HG03571 (cell line): Measurements from ENCODE around the gene CSRNP3.
A peak's percentile ranks its signal among the peaks of the same experiment; 100 is the strongest.

ENCODE experiments used
- ATAC-seq: cut with Tn5 transposase; IDR thresholded peaks from one replicate; pipeline ENCODE4 v1.9.1; 2021; ENCODE audit not compliant: unreplicated experiment

Gene CSRNP3

DNA sequence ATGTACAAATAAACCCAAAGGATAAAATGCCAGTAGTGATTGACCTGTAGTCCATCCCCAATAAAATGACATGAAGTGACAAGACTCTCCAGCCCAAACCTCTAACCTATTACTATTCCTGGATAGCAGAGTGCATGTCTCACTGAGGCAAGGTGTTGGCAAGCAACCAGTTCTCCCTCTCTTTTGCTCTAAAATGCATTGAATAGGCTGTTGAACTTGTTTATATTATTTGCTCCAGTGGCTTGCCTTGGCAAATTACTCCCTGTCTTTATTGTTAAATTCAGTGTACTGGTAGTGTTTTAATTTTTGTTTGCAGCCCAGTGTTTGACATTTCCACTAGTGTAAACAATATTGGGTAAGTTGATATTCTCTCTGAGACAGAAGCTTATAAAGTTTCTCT, 70.5 kb downstream of the CSRNP3 start:
- no peak for ATAC-seq

DNA sequence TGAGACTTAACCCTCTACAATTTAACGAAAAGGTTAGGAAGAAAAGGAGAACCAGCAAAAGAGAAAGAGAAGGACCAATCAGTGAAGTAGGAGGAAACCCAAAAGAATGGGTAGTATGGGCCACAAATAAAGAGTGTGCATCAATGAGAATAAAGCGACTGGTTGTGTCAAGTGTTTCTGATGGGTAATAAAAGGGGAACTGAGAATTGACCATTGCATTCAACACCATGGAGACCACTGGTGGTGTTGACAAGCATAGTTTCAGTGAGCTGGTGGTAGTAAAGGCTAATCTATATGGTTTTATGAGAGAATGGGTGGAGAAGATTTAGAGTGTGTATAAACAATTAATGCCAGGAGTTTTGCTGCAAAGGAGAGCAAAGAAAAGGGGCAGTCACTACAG, 75.4 kb downstream of the CSRNP3 start:
- ATAC-seq, result peak; percentile 91

DNA sequence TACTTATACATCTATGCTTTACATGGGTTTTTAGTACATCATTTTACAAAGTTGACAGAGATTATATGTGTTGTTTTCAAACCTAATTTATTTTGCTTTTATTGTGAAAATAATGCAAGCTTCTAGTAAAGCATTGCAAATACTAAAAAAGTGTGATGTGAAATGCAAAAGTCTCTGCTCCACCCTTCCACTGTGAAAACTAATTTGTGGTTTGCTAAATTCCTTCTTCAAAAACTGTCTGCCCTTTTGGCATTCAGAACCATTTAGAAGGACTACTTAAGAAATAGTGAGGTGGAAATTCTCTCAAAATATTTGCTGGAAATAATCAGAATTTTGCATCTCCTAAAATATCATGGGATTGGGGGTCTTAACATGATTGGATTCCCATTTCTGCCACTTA, 78.4 kb downstream of the CSRNP3 start:
- ATAC-seq, result no peak

DNA sequence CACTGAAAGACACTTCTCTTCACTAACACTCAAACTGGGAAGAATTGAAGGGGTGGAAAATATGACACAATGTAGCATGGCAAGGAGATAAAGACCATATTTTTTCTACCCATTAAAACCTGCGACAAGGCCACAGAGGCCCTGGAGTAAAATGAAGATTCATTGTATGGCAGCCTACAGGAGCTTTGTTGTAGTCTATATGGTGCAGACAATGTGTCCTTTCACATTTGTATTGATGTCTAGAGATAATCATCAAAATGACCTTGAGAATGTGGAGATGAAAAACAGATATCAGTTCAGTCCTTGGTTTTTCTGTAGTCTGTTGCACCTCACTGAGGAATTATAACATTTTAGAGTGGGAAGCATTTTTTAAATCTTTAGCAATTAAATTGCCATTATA, 80.1 kb downstream of the CSRNP3 start:
- no peak for ATAC-seq

DNA sequence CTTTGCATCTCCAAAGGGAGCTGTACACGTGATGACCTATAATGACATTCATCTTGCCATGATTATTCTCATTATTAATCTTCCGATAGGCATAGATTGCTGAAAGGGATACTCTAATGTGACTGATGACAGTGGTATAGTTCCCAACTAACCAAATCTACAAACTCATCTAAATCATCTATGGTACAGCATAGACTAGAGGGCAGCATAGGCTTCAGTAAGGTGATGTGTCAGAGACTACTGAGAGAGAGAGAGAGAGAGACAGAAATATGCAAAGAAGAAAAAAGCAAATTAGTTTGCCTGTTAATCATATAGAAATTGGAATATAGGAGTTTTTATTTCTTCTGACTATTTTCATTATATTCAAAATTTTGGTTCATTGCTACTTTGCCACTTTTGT, 89.3 kb downstream of the CSRNP3 start:
- no peak for ATAC-seq

DNA sequence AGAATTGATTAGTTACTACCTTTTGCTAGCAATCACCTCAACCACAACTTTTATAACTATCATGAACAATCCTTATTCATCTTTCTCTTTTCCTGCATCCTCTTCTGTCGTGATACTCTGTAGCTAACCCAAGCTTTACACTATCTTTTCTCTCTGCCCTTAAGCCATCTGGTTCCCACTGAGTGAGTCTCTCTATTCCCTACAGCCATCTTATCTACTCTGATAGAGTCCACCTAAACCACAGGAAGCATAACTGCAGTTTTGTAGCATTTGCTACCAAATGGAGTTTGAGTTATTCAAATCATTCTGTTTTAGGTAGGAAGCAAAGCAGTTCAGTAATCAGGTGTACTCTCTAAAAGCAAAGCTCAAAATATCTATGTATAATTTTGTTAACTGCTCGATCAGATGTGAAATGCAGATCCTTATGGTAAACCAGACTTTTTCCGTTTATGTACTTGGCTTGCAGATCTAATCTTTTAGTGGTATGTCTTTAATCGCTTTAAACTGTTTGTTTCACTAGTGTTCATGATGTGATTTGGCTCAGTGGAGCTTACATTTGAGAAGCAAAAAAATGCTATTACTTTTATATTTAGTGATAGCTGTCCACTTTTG, 91.0 kb downstream of the CSRNP3 start:
- no peak for ATAC-seq

DNA sequence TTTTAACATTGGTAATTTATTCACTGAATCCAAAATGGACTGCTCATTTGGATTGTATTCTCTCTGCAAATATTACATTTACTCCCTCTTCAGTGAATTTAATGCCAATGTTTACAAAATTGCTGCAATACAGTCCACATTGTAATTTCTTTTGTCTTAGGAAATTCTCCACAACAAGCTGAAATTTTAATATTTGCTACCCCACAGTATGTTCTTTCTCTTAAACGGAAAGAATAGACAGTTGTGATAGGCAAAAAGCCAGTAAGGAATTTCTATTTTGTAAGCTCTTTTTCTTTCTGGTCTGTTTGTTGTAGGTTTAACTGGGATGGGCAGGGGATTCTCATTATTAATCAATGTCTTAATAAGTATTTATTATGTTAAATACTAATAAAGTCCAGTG, 92.0 kb downstream of the CSRNP3 start:
- no peak for ATAC-seq

DNA sequence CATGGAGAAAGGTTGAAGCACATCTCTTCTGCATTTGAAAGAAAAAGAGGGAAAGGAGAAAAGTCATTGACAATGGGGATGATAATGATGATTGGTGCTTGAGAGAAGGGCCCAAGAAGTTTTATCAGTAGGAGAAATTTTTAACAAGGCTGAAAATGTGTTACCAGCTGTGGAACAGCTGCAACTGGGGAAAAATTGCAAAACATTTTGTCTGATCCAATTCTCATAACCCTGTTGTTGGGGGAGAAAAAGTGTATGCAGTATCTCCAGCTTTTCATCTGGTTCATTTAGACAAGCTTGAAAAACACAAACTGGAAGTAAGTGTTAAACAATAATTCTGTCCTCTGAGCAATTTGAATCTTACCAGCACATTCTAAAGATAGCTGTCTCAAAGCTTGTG, 92.7 kb downstream of the CSRNP3 start:
- ATAC-seq, result no peak

DNA sequence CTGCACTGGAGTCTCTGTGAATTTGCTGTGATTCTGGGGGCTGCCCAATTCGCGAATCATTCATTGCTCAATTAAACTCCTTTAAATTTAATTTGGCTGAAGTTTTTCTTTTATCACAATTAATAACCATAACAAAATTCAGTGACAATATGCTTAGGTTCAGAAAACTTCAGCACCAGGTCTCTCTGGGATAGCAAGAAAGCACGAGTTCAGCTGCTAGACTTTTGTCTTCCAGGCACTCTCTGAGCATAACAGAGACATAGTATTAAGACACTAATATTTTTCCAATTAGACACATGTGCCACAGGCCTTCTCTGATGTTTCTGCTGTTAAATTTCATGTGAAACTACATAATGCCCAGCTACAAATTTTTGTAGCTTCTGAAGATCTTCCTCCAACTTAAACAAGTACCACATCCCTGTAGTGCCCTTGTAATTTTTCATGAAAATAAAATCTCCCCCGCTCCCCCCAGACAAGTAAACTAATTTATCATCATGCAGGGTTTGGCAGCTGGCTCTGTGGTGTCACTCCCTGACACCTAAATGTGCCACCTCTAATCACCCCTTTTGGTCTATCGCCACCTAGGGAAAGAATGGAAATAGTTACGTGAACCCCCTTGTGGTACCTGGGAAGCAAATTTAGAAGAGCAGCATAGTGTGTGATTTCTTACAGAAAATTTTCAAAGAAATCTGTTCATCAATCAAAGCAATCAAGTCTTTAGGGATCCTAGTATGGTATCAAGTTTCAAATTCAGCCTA, 94.1 kb downstream of the CSRNP3 start:
- ATAC-seq, result no peak

DNA sequence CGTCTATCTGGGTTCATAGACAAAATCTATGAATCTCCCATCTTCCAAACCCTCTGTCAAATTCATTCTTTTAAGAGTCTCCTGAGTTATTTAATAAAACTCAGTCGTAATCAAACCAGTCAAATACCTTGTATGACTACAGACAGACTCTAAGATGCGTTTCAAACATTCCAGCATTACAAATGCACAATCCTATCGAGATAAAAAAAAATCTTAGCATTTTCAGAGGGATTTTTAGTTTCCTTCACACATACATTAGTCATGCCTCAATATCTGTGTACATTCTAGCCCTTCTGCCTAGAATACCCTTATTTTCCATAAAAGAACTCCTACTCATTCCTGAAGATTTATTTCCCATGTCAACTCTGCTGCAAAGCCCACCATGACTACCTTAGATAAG, 96.5 kb downstream of the CSRNP3 start:
- ATAC-seq, result no peak

DNA sequence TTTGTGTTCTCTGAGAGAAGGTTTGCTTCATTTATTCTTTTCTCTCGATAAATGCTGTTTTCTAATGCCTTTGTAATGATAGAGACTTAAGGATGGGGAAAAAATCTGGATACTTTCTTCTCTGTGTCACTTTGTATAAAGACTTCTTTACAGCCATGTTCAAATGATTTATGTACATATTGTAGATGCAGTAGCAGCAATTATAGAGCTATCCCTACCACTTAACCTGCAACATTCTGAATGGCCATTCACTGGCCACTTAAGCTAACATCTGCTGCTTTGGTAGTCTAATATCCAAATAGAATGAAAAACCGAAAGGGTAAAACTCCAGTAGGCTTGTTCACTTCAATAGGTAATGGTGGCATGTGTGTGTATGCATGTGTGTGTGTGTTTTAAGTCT, 97.8 kb downstream of the CSRNP3 start:
- no peak for ATAC-seq

DNA sequence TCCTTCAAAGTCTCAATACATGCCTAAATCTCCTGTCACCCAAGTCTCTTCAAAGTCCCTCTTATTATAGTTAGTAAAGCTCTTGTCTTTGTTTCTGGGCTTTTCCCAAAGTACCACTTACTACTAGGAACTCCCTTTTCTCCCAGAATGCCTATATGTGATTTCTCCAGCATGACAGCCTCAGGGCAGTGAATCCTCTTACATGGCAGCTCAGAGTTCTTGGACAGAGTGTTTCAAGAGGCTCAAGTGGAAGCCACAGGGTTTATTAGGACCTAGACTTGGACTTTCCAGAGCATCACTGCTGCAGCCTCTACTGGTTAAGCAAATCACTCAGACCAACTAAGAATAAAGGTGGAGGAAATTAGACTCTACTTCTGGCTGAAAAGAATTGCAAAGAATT, 98.9 kb downstream of the CSRNP3 start:
- ATAC-seq, result no peak

DNA sequence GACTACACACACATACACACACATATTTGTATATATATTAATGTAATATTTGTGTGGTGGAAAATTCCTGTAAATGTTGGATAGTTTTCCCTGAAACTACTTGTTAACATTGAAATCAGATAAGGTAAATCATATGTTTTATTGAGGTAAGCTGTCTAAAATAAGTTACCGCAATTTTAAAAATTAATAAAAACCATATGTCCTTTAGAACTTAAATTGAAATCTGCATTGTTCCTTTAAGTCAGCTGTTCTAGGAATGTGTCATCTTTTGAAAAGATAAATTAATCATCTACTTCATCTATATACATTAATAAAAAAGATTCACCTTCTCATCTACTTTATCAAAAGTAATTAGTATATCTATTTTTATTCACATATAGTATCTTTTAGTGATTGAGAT, 102.0 kb downstream of the CSRNP3 start:
- ATAC-seq, result no peak

DNA sequence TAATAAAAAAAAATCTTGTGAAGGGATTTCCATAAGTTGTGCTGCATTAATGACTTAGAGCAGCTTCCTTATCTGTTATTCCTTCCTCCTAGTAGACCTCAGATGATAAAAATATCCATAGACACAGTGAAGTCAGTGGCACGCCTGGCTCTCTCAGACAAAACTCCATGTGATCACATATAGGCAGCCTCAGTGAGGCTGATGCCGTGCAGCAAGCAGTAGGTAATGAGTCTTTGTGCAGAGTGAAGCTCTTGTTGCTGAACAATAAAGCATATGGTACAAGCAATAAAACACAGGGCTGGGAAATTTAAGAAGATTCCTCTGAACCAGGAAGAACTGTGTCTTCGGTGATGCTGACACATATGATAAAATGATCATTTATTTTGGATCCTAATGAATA, 102.7 kb downstream of the CSRNP3 start:
- no peak for ATAC-seq

DNA sequence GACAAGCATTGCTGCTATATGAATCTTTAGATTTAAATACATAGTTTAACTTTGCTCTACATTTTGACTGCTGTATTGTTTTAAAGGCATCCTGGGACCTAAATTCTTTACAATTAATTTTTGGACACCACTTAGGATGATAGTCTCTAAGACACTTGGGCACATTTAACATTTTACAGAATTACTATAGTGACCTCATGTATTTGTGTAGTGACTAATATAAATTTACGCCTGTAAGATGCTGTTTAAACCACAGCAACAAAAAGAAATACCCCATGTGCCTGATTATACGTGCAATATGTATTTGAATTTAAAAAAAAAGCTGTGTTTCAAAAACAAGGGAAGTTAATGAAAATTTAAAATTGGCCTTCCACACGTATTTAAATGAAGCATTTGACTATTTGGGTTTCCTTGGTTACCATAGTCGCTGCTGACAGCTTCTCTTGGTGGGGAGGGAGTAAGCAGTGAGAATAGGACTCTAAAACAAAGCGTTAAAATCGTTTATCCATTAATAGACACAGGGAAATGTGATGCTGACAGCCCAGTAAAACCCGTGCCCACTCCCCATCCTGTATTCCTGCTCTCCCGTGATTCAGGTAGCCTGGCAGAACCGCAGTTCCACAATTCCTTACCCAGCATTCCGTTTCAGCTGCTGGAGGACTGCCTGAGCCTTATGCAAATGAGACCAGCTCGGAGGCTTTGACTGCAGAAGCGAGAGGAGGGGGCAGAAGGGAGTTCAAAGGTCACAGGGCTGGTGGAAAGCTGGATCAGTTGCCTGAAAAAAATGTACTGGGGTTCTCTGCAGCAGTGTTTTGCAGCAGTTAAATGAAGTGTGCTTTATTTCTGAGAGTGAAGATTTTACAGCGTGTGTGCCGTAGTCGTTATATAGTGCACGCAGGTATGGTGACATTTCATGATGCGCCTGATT, 104.3 kb downstream of the CSRNP3 start:
- no peak for ATAC-seq

DNA sequence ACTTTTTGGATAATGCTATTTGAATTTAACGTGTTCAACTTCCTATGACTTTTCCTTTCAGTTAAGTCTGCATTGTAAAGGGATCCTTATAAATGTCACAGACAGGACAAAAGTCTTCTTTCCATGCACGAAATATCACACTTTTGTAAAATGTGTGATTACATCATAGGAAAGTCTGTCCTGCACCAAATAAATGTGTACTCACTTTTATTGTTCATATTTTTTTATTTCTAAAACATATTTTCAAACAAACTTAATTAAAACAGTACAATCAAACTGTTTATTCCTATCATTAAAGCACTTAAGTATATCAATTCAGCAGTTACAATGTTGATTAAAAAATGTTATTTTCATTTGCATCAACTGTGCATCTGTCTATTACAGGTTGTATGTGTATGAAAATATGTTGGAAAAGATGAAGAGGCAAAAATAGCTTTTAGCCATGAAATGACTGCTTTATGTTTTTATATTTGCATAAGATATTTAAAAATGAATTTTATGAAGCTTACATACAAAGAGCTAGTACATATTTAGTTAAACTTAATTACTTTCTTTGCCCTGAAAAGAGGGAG, 105.6 kb downstream of the CSRNP3 start:
- no peak for ATAC-seq

DNA sequence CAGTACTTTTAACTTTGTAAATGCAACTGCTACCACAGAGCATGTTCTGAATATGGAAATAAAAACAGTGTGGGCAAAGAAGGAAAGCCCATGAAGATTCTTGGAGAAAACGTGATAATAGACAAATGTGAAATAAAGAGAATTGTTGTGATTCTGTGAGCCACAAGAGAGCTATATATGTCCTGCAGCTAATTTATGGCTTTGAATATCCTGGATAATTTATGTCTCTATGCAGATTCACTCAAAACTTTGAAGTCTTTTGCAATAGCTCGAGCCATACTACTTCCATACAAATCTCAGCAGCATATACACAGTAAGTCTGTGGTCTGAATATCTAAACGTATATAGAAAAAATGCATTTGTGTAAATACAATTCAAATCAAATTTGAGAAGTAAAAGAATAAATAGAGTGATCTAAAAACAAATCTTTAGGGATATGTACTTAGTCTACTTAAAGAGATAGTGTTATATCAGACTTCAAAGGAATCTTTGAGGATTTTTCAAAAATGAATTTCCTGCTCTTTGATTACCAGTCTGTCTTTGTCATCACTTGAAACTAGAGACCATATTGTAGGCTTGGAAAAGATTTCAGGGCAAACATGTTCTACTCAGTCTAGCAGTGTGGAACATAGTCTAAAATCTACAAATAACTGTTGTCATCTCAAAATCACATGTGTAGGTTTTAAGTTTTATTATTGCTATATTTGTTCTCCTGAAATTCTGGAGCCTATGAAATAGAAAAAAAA, 107.1 kb downstream of the CSRNP3 start:
- ATAC-seq, result no peak

DNA sequence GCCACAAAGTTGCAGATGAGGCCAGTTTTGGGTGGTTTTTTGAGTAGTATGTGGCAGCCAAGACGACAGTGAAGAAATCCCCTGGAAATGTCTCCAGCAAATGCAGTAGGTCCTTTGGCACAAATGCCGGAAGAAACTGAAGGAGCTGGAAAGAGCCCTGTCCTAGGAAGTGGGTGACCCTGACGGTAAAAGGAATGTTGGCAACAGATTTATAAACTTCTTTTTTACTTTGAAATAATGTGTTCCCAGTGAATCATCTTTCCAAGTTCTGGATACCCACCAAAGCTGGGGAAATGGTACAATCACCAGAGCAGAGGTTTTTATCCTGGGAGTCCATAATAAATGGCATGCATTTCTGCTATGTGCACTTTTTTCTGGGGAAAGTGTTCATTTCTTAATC, 112.9 kb downstream of the CSRNP3 start:
- ATAC-seq, result no peak

DNA sequence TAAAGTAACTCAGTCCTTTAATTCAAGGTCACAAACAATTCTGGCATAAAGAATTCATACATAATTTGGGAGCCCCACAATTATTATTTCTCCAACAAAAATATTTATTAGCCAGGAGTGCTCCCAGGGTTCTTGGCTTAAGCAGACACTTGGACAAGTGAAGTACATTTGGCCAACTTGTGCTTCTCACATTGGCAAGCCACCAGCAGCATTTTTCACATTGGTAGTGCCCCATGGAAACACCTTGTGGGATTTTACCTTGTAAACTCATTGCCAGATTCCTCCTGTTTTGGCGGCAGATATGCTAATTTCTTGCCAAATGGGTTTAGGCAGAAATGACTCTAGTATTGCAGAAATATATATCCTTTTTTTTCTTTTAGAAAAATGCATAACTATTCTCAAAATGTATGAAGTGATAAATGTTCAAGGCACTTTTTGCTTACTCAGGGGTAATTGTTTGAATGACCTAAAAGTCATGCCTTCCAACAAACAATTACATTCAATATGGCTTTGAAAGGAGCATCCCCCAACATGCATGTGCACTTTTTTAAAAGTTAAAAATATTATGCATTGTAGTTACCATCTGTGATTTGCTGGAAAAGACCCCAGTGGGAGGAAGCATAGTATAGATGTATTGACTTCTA, 113.5 kb downstream of the CSRNP3 start:
- ATAC-seq, result no peak

DNA sequence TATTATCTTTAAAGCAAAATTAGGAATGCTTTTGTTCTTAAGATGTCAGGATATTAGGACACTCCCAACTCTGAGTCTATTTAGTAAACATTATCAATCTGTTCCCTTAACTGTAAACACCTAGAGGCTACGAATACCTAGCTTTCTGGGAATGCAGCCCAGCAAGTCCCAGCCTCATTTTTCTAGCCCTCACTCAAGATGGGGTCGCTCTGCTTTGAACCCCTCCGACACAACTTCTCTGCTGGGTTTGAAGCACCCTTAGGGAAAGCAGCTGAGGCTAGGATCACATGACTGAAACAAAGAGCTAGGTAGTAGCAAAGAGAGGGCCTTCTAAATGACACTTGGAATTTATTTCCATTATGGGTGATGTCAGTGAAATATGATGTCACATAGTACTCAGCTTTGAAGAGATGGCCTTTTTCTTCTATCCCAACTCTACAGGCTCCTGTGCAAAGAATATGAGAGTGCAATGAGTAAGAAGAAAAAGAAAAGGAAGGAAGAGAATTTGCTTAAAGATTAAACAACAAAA, 114.7 kb downstream of the CSRNP3 start:
- no peak for ATAC-seq
